Stimulated activated CD4-positive, alpha-beta T cell treated with anti-CD3 and anti-CD28 coated beads, Interleukin-1b, Interleukin-23, amount 100 ng/mL, for 24 hours (primary cell): Measurements from ENCODE around the gene METTL13.
A peak's percentile ranks its signal among the peaks of the same experiment; 100 is the strongest.

Experiments
- DNase-seq, 4 experiments: peaks; one replicate each; pipeline ENCODE4 v3.0.0-alpha.2; 2020; ENCODE audit warnings: low read depth in 4 of 4, low spot score in 1 of 4

The METTL13 gene

GRCh38 chr1:171802207-171802606 is 20.7 kb downstream of the METTL13 start:
- no peak for DNase-seq

GRCh38 chr1:171803045-171803444 is 21.6 kb downstream of the METTL13 start:
- no peak for DNase-seq

GRCh38 chr1:171803461-171804022 is 22.1 kb downstream of the METTL13 start:
- DNase-seq = no peak

- DNase-seq = no peak
Observed at GRCh38 chr1:171805395-171806115, 24.1 kb downstream of the METTL13 start.

- DNase-seq = no peak
Observed at GRCh38 chr1:171807556-171807955, 26.1 kb downstream of the METTL13 start.

GRCh38 chr1:171809834-171810233 is 28.4 kb downstream of the METTL13 start:
- no peak for DNase-seq

- no peak for DNase-seq
Observed at GRCh38 chr1:171811672-171812071, 30.2 kb downstream of the METTL13 start.

GRCh38 chr1:171814692-171815091 is 33.2 kb downstream of the METTL13 start:
- DNase-seq = no peak

GRCh38 chr1:171816300-171816901 is 34.9 kb downstream of the METTL13 start:
- DNase-seq = no peak

- peak in 1 of 4 experiments; percentile 14 for DNase-seq
Observed at GRCh38 chr1:171817511-171818265, 36.2 kb downstream of the METTL13 start.

- DNase-seq = no peak
Observed at GRCh38 chr1:171819946-171820345, 38.5 kb downstream of the METTL13 start.

- DNase-seq = no peak
Observed at GRCh38 chr1:171826973-171827372, 45.5 kb downstream of the METTL13 start.

- no peak for DNase-seq
Observed at GRCh38 chr1:171828794-171829193, 47.3 kb downstream of the METTL13 start.

GRCh38 chr1:171833091-171833825 is 51.8 kb downstream of the METTL13 start:
- DNase-seq = no peak

GRCh38 chr1:171834821-171835220 is 53.4 kb downstream of the METTL13 start:
- DNase-seq = no peak

- DNase-seq = no peak
Observed at GRCh38 chr1:171835891-171836290, 54.4 kb downstream of the METTL13 start.

GRCh38 chr1:171841050-171841910 is 59.8 kb downstream of the METTL13 start, which contains the start of gene DNM3:
Gene DNM3, plus strand, starts transcription at chr1:171841498. Its CDS starts 159 bp downstream, at chr1:171841657.
- DNase-seq = peak; percentile 52 to 64 (median 60)

GRCh38 chr1:171841931-171842761 is 60.7 kb downstream of the METTL13 start:
- peak in 1 of 4 experiments; percentile 1 for DNase-seq

- DNase-seq = no peak
Observed at GRCh38 chr1:171844381-171844780, 62.9 kb downstream of the METTL13 start.
